GM18526 (cell line): Measurements from ENCODE around the gene CELSR1.

Source experiments
- POLR2A ChIP-seq: IDR thresholded peaks from 3 replicates; pipeline ENCODE4 v1.6.1; 2011; ENCODE audit not compliant: insufficient read length; ENCODE audit errors: extremely low read depth

Gene CELSR1

GRCh38 chr22:46460857-46461256, 76.6 kb downstream of the CELSR1 start:
- no peak for TF ChIP-seq POLR2A

- no peak for TF ChIP-seq POLR2A
Measured at GRCh38 chr22:46459347-46460065, 77.9 kb downstream of the CELSR1 start.

- TF ChIP-seq POLR2A: no peak
Measured at GRCh38 chr22:46458525-46458924, 78.9 kb downstream of the CELSR1 start.

DNA sequence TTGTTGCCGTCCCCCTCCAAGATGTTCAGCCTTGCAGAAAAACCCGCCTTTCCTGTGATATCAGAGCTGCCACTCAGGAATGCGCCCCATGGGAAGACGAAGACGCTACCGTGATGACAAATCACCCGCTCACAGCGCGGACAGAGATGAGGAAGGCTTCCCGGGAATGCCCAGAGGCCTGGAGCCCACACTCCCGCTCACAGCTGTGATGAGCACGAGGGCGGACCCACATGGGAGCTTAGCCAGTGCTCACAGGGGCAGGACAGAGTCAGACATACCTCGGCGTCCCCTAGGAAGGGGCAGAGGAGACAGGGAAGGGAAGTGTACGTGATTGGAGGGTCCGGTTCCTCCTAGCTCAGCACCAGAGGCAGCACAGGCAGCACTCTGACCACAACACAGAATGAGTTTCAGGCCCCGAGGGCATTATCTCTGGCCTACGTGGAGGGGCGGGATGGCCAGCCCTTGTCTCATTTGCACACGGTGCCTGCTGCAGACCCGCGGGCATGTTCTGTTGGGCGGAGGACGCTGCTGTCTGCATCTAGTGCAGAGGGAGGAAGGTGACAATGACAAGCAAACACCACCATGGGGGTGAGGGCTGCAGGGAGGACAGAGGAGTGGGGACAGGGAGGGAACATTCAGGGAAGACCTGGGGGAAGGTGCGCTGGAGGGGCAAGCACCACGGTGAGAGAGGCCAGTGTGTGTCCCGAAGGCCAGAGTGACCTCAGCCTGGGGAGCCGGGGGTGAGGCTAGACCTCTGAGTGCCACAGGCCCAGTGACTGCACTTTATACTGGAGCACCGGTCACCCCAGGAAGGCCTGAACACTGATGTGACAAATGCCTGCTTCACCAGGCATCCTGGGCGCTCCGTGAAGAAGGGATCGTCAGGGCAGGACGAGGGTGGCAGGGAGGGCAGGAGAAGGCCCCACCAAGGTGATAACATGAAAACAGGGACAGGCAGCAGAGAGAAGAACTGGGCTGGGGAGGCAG, 79.6 kb downstream of the CELSR1 start:
- no peak for TF ChIP-seq POLR2A

DNA sequence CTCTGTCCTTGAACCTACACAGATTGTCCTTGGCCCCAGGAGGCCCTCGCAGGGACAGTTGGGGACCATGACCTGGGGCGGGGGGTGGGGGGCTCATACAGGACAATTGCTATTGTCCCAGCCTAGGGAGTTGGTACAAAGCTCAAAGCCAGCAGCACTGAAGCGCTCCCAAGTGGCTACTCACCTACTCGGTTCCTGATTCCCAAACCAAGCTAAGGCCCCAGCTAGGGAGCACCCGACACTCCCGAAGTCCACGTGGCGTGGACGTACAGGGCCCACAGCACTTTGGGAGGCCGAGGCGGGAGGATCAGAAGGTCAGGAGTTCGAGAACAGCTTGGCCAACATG, 80.6 kb downstream of the CELSR1 start:
- TF ChIP-seq POLR2A: no peak

- TF ChIP-seq POLR2A: no peak
Measured at GRCh38 chr22:46455446-46455845, 82.0 kb downstream of the CELSR1 start.

DNA sequence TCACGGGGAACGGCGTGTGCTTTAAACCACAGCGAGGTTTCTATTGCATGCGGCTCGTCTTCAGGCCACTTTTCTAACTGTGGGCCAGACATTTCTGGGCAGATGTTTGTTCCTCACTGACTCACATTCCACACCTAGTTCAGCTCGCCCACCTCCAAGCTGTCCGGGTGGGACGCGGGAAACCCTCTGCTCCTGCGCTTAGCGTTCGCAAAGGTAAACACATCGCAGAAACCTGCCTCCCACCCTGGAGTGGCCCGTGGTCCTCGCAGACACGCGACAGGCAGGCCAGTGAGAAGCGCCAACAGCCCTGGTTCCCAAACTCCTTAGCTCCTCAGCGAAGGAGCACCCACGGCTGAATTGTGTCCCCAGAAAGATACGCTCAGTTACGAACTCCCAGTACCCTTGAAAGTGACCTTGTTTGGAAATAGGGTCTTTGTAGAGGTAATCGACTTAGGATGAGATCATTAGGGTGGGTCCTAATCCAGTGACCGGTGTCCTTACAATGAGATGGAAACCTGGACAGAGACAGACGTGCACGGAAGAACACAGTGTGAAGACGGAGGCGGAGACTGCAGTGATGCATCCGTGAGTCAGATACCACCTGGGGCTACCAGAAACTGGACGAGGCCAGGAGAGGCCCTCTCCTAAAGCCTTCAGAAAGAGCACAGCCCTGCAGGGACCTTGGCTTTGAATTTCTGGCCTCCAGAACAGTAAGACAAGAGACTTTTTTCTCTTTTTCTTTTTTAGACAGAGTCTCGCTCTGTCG, 82.7 kb downstream of the CELSR1 start:
- TF ChIP-seq POLR2A: no peak

DNA sequence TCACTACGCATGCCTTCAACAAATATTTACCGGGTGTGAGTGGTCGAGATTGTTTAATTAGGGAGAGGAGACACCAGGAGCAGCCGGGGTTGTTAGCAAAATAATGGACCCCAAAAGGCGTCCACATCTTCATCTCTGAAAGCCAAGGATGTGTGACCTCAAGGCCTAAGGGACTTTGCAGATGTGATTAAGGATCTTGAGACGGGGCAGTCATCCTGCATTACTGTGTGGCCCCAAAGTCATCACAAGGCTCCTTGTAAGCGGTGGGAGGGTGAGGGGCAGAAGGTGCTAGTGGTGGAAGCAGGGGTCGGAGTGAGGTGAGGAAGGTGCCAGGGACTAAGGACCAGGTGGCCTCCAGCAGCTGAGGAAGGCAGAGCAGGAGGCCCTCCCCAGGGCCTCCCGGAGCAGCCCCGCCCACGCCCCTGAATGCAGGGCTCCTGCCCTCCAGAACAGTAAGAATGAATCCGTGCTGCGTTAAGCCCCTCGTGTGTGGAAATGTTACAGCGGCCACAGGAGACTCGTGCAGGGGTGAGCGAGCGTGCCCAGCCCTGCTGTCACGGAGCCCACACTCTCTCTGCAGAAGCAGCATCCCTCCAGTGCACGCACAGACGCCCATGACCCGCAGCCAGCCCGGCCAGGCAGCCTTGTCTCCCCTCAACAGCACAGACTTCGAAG, 83.5 kb downstream of the CELSR1 start:
- TF ChIP-seq POLR2A: no peak

GRCh38 chr22:46453006-46453828, 84.2 kb downstream of the CELSR1 start:
- no peak for TF ChIP-seq POLR2A

GRCh38 chr22:46452195-46453005, 85.0 kb downstream of the CELSR1 start:
- TF ChIP-seq POLR2A: no peak

DNA sequence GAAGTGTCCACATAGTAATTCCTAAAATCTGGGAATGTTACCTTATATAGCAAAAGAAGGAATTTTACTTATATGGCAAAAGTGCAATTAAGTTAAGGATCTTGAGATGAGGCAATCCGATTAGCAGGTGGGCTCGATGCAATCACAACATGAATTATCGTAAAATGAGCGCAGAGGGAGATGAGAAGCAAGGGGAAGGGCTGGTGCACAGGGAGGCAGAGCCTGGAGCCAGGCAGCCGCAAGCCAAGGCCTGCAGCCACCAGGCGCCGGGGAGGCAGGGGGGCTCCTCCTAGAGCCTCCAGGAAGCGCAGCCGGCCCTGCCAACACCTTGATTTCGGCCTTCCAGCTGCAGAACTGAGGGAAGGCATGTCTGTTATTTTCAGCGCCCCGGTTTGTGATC, 85.7 kb downstream of the CELSR1 start:
- TF ChIP-seq POLR2A: no peak

DNA sequence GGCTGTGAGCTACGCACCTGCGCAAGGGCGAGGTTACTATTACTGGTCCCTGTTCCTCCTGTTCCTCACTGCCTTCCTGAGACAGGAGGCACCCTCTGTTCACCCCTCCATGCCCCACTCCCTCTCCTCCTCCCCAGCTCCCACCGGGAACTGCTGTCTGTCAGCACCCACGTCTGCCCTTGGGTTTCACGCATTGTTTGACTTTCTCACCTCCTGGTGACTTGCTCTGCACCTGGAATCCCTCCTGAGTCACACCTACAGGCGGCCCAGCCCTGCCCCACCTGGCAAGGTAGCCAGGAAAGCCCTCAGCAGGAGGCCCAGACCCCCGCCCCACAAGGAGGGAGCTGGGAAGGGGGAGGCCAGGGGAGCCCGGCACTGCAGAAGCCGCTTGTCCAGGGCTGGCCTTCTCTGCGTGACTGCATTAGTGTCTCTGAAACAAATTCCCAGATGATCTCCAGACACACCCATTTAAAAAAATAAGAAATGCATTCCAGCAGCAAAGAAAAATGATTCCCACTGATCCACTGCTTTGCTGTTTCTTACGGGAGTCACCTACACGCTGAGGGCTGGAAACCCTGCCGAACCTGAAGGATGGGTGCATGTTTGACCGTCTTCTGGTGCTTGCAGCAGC, 86.4 kb downstream of the CELSR1 start:
- TF ChIP-seq POLR2A: no peak
